Epithelial cell of proximal tubule (primary cell): ENCODE data around the gene KCNG2. TPM values are rescaled to one million over a fixed set of nuclear protein-coding genes. Genes with fewer than 3 reads are reported as not detected.

ENCODE experiments used
- DNase-seq: peaks from one replicate; pipeline ENCODE4 v3.0.0-alpha.2; 2011; ENCODE audit warnings: low read depth
- H3K4me3 ChIP-seq: 2 replicates; pipeline ENCODE4 v1.5.1; 2011; ENCODE audit warnings: low read depth, mild to moderate bottlenecking, low read length
- CTCF ChIP-seq: conservative IDR thresholded peaks from 2 replicates; pipeline ENCODE4 v1.5.1; 2012; ENCODE audit warnings: low read depth, mild to moderate bottlenecking, low read length
- total RNA-seq: library from RNA; depleted of rRNA; stranded (reverse); fragments of >200 nt; gene quantifications from 2 replicates; pipeline ENCODE4 v1.2.3, GENCODE V29; 2015

The KCNG2 gene
- total RNA-seq, 1 donor from 2014 or later = not detected

GRCh38 chr18:79945118-79946042 is 147.6 kb downstream of the KCNG2 start:
- no peak overlapping the region for H3K4me3 ChIP-seq
- TF ChIP-seq CTCF = no peak
- no peak for DNase-seq

- no peak for TF ChIP-seq CTCF
- no peak for DNase-seq
- no peak overlapping the region for H3K4me3 ChIP-seq
Measured at GRCh38 chr18:79947054-79947755, 149.5 kb downstream of the KCNG2 start.

- no peak for DNase-seq
- no peak for TF ChIP-seq CTCF
- no peak overlapping the region for H3K4me3 ChIP-seq
Measured at GRCh38 chr18:79947881-79948610, 150.3 kb downstream of the KCNG2 start.

- TF ChIP-seq CTCF = no peak
- H3K4me3 ChIP-seq = no peak overlapping the region
- no peak for DNase-seq
Measured at GRCh38 chr18:79948719-79949411, 151.1 kb downstream of the KCNG2 start.

Other genes with a start within 250 kb of the KCNG2 start
- gene CTDP1, start 118.1 kb upstream of the KCNG2 start, total RNA-seq = 13.9 and 20.4 TPM in 2 replicates
- 28.1 and 41.7 TPM in 2 replicates for gene SLC66A2, start 153.7 kb downstream of the KCNG2 start, total RNA-seq
- 35.5 and 44.7 TPM in 2 replicates for gene HSBP1L1, start 166.7 kb downstream of the KCNG2 start, total RNA-seq
- gene TXNL4A, start 190.6 kb downstream of the KCNG2 start, total RNA-seq = 84.7 and 97.9 TPM in 2 replicates
- gene RBFA, start 236.5 kb downstream of the KCNG2 start, total RNA-seq = 41.5 and 65.2 TPM in 2 replicates